ENCODE data around the gene SNRNP27. TPM values are rescaled to one million over a fixed set of nuclear protein-coding genes. Genes with fewer than 3 reads are reported as not detected.

Gene SNRNP27
- total and polyA plus RNA-seq, 9 of the 15 experiments (the other 6 are each of a cell fraction or from before 2014, with no cell fraction given): 29.2 to 102 (median 65.7) TPM

GRCh38 chr2:69950241-69950640 lies 56.5 kb downstream of the SNRNP27 start:
- BruUV-seq (replicated peaks): no TSS peak
- no peak for DNase-seq (ENCODE audit: extremely low read depth in 1 of 4, low spot score in 3 of 4)
- Histone ChIP-seq H3K36me3 (ENCODE audit: control insufficient read depth, insufficient read depth, low read length) (no peaks in the 10 kb centered on the region), H3K79me2 (ENCODE audit: control insufficient read depth, insufficient read depth, low read length) (no peaks in the 10 kb centered on the region), H3K9ac (ENCODE audit: insufficient read depth in 1 of 2, low read depth in 2 of 2, low read length in 2 of 2) (no peak overlapping the region), H2AFZ (ENCODE audit: low read depth, low read length) (no peak overlapping the region), H3K9me1 (ENCODE audit: control insufficient read depth, insufficient read depth, low read length) (no peaks in the 10 kb centered on the region), H3K27me3 (ENCODE audit: control insufficient read depth in 2 of 2, insufficient read depth in 2 of 2, low read length in 2 of 2) (no peaks in the 10 kb centered on the region), H3K27ac (ENCODE audit: extremely low read depth, low read depth, low read length) (no peak overlapping the region), H4K20me1 (replicated peaks; ENCODE audit: control insufficient read depth, insufficient read depth, low read length) (no peaks in the 10 kb centered on the region), H3K4me1 (replicated peaks in 1 of 2; ENCODE audit: control insufficient read depth in 2 of 2, insufficient read depth in 2 of 2, low read length in 2 of 2) (peaks cover 24 to 34% of the 10 kb centered on the region in 2 experiments), H3K4me2 (ENCODE audit: insufficient read depth, low read length) (no peak overlapping the region), H3K9me3 (replicated peaks; ENCODE audit: control insufficient read depth, insufficient read depth, low read depth, low read length) (no peaks in the 10 kb centered on the region), H3K4me3 (no peak overlapping the region)
- FAIRE-seq: no peak
- intact Hi-C loops (cut with micrococcal nuclease): no loop called here
- no peak for ATAC-seq
- 47% methylated on average over 5 of the region's 5 CpGs for WGBS (ENCODE audit: insufficient coverage, low coverage, missing lambda C conversion rate)
- CTCF ChIA-PET (ENCODE audit: low intra/inter-chr PET ratio): no interaction called here
- POLR2A ChIA-PET: interaction anchor here (1.3 kb wide), 1 partner anchor 18 kb away, joined by 3 read pairs; no protein-coding TSS in a partner anchor
- in situ Hi-C loops (cut with MboI): no loop called here
- TF ChIP-seq SMAD1 (IDR thresholded peaks at IDR 0.05; ENCODE audit: low read depth, low read length, partially characterized antibody): no peak
- TF ChIP-seq ZFPM2 (CRISPR knock-in tag; IDR thresholded peaks at IDR 0.05): no peak
- no peak for TF ChIP-seq MAFK (IDR thresholded peaks at IDR 0.05; ENCODE audit: low read length)
- no peak for TF ChIP-seq E2F5 (CRISPR knock-in tag; IDR thresholded peaks at IDR 0.05)
- no peak for TF ChIP-seq ZNF23 (CRISPR knock-in tag; IDR thresholded peaks at IDR 0.05)
- no peak for TF ChIP-seq KDM5B (IDR thresholded peaks at IDR 0.05; ENCODE audit: insufficient replicate concordance, low read depth, low read length)
- TF ChIP-seq CREM (IDR thresholded peaks at IDR 0.05; ENCODE audit: low read depth): no peak
- no peak for TF ChIP-seq ZNF778 (CRISPR knock-in tag; IDR thresholded peaks at IDR 0.05)
- no peak for TF ChIP-seq CLOCK (CRISPR knock-in tag; IDR thresholded peaks at IDR 0.05; ENCODE audit: borderline replicate concordance)
- TF ChIP-seq ZNF830 (CRISPR knock-in tag; IDR thresholded peaks at IDR 0.05): no peak
- no peak for TF ChIP-seq SP1 (CRISPR knock-in tag; IDR thresholded peaks at IDR 0.05)
- no peak for TF ChIP-seq MTA2 (IDR thresholded peaks at IDR 0.05; ENCODE audit: low read depth)
- no peak for TF ChIP-seq ZNF232 (CRISPR knock-in tag; IDR thresholded peaks at IDR 0.05)
- no peak for TF ChIP-seq ZNF584 (CRISPR knock-in tag; IDR thresholded peaks at IDR 0.05; ENCODE audit: low read depth)
- no peak for TF ChIP-seq STAT6 (CRISPR knock-in tag; IDR thresholded peaks at IDR 0.05)
- TF ChIP-seq WHSC1 (IDR thresholded peaks at IDR 0.05; ENCODE audit: low read length): no peak
